Activated CD8-positive, alpha-beta T cell treated with anti-CD3 and anti-CD28 coated beads for 36 hours (primary cell): Measurements from ENCODE around the gene LARP1B. TPM values are rescaled to one million over a fixed set of nuclear protein-coding genes. Genes with fewer than 3 reads are reported as not detected.

Experiments used
- ATAC-seq: fragments of 200-7000 bp; cut with Tn5 transposase; one replicate; pipeline ENCODE4 v1.10.0; 2021; ENCODE audit warnings: mild to moderate bottlenecking, moderate library complexity
- CTCF ChIA-PET: fragments of 350-600 bp; sonication (Branson Sonifier 250); formaldehyde crosslinking; loops from one replicate; lab custom pipeline; 2021; ENCODE audit warnings: antibody characterized with exemption; lab: Charles Lee
- POLR2A ChIA-PET: fragments of 350-600 bp; sonication (Branson Sonifier 250); formaldehyde crosslinking; loops from one replicate; lab custom pipeline; 2021; ENCODE audit warnings: antibody characterized with exemption; lab: Charles Lee
- DNase-seq: peaks from one replicate; pipeline ENCODE4 v3.0.0-alpha.2; 2020
- H3K27ac Mint-ChIP-seq: one replicate; pipeline ENCODE4 v1.8.0; 2021; ENCODE audit warnings: mild to moderate bottlenecking, mixed read lengths
- H3K27me3 Mint-ChIP-seq: one replicate; pipeline ENCODE4 v1.8.0; 2021; ENCODE audit warnings: mixed read lengths
- H3K36me3 Mint-ChIP-seq: one replicate; pipeline ENCODE4 v1.8.0; 2021; ENCODE audit warnings: low read depth, mixed read lengths
- H3K4me1 Mint-ChIP-seq: one replicate; pipeline ENCODE4 v1.8.0; 2021; ENCODE audit warnings: low read depth, mixed read lengths
- H3K4me3 Mint-ChIP-seq: one replicate; pipeline ENCODE4 v1.8.0; 2021; ENCODE audit warnings: mild to moderate bottlenecking, moderate library complexity, mixed read lengths
- H3K9me3 Mint-ChIP-seq: one replicate; pipeline ENCODE4 v1.8.0; 2021; ENCODE audit warnings: mixed read lengths
- intact Hi-C: fragments of 100-400 bp; cut with micrococcal nuclease; formaldehyde crosslinking; loops from one replicate; pipeline ENCODE4 v1.10.0; 2022
- total RNA-seq, 2 experiments: library from RNA; stranded (reverse); gene quantifications; one replicate each; pipeline ENCODE4 v1.2.3, GENCODE V29; 2021
- TF ChIP-seq, protein P1 (sequence below): fragments of 200-600 bp; IDR thresholded peaks from one replicate; pipeline ENCODE4 v1.8.0; 2022; ENCODE audit warnings: antibody characterized with exemption, mild to moderate bottlenecking

Gene LARP1B
- total RNA-seq, 2 experiments from 2014 or later: 23.8 to 23.9 TPM

DNA sequence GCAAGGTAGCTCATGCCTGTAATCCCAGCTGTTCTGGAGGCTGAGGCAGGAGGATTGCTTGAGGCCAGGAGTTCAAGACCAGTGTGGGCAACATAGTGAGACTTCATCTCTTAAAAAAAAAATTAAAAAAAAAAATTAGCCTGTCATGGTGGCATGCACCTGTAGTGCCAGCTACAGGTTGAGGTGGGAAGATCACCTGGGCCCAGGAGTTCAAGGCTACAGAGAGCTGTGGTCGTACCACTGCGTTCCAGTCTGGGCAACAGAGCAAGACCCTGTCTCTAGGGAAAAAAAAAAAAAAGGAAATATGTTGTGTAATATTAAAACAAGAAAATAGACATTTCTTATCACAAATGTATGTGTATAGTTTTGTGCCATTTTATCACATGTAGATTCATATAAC lies 97.8 kb downstream of the LARP1B start:
- Mint-ChIP-seq H3K9me3 (no peaks in the 10 kb centered on the region), H3K27ac (no peak overlapping the region), H3K4me1 (no peaks in the 10 kb centered on the region), H3K4me3 (no peak overlapping the region), H3K27me3 (no peaks in the 10 kb centered on the region), H3K36me3 (peaks cover 10% of the 10 kb centered on the region)
- ChIA-PET CTCF (interaction anchor here (1.5 kb wide), 1 partner anchor 56 kb away, joined by 3 read pairs; no protein-coding TSS in a partner anchor), POLR2A (no interaction called here)
- ATAC-seq (no peak), DNase-seq (no peak)
- TF ChIP-seq, protein P1, sequence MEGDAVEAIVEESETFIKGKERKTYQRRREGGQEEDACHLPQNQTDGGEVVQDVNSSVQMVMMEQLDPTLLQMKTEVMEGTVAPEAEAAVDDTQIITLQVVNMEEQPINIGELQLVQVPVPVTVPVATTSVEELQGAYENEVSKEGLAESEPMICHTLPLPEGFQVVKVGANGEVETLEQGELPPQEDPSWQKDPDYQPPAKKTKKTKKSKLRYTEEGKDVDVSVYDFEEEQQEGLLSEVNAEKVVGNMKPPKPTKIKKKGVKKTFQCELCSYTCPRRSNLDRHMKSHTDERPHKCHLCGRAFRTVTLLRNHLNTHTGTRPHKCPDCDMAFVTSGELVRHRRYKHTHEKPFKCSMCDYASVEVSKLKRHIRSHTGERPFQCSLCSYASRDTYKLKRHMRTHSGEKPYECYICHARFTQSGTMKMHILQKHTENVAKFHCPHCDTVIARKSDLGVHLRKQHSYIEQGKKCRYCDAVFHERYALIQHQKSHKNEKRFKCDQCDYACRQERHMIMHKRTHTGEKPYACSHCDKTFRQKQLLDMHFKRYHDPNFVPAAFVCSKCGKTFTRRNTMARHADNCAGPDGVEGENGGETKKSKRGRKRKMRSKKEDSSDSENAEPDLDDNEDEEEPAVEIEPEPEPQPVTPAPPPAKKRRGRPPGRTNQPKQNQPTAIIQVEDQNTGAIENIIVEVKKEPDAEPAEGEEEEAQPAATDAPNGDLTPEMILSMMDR: no peak
- intact Hi-C loops: no loop called here

DNA sequence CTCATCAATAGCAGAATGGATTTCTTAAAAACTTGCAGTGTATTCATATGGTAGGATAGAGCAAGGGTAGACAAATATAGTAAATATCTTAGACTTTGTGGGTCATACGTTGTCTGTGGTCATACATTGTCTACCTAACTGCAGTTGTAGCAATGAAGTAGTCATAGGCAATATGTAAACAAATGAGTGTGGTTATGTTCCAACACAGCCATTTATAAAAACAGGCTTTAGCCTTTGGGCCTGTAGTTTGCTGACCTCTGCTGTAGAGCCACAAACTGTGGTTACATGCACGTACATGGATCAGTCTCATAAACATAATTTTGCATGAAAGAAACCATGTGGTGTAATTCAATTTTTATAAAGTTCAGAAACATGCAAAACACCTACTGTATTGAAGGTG lies 98.9 kb downstream of the LARP1B start:
- TF ChIP-seq, protein P1: no peak
- no peaks in the 10 kb centered on the region for H3K27me3 Mint-ChIP-seq
- peaks cover 10% of the 10 kb centered on the region for H3K36me3 Mint-ChIP-seq
- intact Hi-C loops: no loop called here
- DNase-seq (no peak), ATAC-seq (no peak)
- H3K4me3 Mint-ChIP-seq: no peak overlapping the region
- ChIA-PET CTCF (no interaction called here), POLR2A (no interaction called here)
- no peaks in the 10 kb centered on the region for H3K9me3 Mint-ChIP-seq
- H3K4me1 Mint-ChIP-seq: no peaks in the 10 kb centered on the region
- no peak overlapping the region for H3K27ac Mint-ChIP-seq

- ChIA-PET CTCF (interaction anchor here (1.0 kb wide), 1 partner anchor 30 kb away, joined by 3 read pairs; no protein-coding TSS in a partner anchor), POLR2A (no interaction called here)
Measured at GRCh38 chr4:128161138-128161537, 100.0 kb downstream of the LARP1B start.

GRCh38 chr4:128162434-128162833 lies 101.3 kb downstream of the LARP1B start:
- POLR2A ChIA-PET: no interaction called here
- Mint-ChIP-seq H3K36me3 (no peaks in the 10 kb centered on the region), H3K27me3 (no peaks in the 10 kb centered on the region), H3K9me3 (no peaks in the 10 kb centered on the region), H3K4me3 (no peak overlapping the region), H3K4me1 (no peaks in the 10 kb centered on the region), H3K27ac (no peak overlapping the region)
- DNase-seq: no peak
- TF ChIP-seq, protein P1: no peak
- CTCF ChIA-PET: no interaction called here
- intact Hi-C loops: no loop called here
- no peak for ATAC-seq

More at GRCh38 chr4:128161138-128161537, 100.0 kb downstream of the LARP1B start:
- H3K27ac Mint-ChIP-seq: no peak overlapping the region
- DNase-seq (no peak), ATAC-seq (no peak)
- TF ChIP-seq, protein P1: no peak
- no peaks in the 10 kb centered on the region for H3K27me3 Mint-ChIP-seq
- H3K9me3 Mint-ChIP-seq: no peaks in the 10 kb centered on the region
- intact Hi-C loops: no loop called here
- H3K36me3 Mint-ChIP-seq: peaks cover 4% of the 10 kb centered on the region
- H3K4me1 Mint-ChIP-seq: no peaks in the 10 kb centered on the region
- H3K4me3 Mint-ChIP-seq: no peak overlapping the region

- Mint-ChIP-seq H3K27me3 (no peaks in the 10 kb centered on the region), H3K9me3 (no peaks in the 10 kb centered on the region), H3K27ac (no peak overlapping the region), H3K4me1 (no peaks in the 10 kb centered on the region), H3K36me3 (no peaks in the 10 kb centered on the region), H3K4me3 (no peak overlapping the region)
- CTCF ChIA-PET: no interaction called here
- intact Hi-C loops: no loop called here
- ATAC-seq (no peak), DNase-seq (no peak)
- POLR2A ChIA-PET: interaction anchor here (0.9 kb wide), 1 partner anchor 47 kb away, joined by 3 read pairs; no protein-coding TSS in a partner anchor
- TF ChIP-seq, protein P1: no peak
Measured at GRCh38 chr4:128163177-128164117, 102.3 kb downstream of the LARP1B start.
